ENCODE data around the gene GTPBP1.

DNA sequence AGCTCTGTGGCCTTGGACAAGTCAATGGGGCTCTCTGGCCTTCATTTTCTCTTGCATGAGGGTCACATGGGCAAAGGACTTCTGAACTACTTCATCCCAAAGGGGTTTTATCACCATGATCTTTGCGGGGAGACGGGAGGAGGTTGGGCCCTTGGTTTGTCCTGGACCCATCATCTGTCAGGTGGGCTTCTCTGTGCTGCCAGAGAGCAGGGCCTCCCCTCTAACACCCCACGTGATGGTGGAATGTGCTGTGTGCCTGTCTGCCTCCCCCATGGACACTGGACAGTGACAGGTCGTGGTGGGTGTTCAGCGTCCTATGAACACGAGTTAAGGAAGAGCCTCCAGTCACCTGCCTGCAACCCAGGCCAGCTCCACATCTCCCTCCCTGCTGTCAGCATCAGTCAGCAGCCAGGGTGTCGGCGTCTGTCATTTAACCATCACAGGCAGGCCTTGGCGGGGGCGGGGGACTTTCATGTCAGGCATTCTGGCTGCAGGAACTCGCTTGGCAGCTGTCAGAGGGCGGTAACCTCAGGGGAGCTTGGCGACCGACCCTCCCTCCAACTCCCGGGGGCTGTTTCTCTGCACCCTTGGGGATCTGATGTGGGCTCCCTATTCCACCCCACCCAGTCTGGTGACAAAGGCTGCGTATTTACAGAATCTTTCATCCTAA, 52.7 kb downstream of the GTPBP1 start:
- TF ChIP-seq, protein P1, sequence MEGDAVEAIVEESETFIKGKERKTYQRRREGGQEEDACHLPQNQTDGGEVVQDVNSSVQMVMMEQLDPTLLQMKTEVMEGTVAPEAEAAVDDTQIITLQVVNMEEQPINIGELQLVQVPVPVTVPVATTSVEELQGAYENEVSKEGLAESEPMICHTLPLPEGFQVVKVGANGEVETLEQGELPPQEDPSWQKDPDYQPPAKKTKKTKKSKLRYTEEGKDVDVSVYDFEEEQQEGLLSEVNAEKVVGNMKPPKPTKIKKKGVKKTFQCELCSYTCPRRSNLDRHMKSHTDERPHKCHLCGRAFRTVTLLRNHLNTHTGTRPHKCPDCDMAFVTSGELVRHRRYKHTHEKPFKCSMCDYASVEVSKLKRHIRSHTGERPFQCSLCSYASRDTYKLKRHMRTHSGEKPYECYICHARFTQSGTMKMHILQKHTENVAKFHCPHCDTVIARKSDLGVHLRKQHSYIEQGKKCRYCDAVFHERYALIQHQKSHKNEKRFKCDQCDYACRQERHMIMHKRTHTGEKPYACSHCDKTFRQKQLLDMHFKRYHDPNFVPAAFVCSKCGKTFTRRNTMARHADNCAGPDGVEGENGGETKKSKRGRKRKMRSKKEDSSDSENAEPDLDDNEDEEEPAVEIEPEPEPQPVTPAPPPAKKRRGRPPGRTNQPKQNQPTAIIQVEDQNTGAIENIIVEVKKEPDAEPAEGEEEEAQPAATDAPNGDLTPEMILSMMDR (IDR thresholded peaks at IDR 0.05 in 4 of 5, conservative IDR thresholded peaks at IDR 0.05 in 1 of 5): no peak
- TF ChIP-seq POLR2A (IDR thresholded peaks at IDR 0.05): no peak

Measured in gastrocnemius medialis (tissue), 4 donors.